GM19452 (cell line): ENCODE results near the gene AK8.

ENCODE experiments used
- ATAC-seq: cut with Tn5 transposase; IDR thresholded peaks from one replicate; pipeline ENCODE4 v1.9.1; 2021; ENCODE audit not compliant: unreplicated experiment

AK8 gene

GRCh38 chr9:132826621-132827365 is 51.3 kb downstream of the AK8 start:
- no peak for ATAC-seq

- no peak for ATAC-seq
These were observed 52.0 kb downstream of the AK8 start for GRCh38 chr9:132826131-132826530.

DNA sequence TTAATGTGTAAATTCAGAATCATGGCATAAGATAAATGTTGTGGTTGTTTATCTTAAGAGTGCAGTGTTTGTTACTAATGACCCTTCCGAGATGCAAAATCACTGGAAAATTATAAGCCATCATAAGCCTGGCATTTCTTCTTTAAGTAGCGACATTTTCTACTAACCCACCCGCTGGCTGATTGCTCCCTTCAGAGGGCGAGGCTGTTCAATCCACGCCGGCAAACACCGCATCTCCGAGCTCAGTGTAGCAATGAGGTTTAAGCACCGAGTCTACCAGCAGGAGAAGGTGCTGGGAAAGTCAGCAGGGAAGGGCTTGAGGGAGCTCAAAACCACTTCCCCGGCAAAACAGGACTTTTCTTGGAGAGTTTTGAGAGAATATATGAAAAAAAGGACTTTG is 52.7 kb downstream of the AK8 start:
- no peak for ATAC-seq

DNA sequence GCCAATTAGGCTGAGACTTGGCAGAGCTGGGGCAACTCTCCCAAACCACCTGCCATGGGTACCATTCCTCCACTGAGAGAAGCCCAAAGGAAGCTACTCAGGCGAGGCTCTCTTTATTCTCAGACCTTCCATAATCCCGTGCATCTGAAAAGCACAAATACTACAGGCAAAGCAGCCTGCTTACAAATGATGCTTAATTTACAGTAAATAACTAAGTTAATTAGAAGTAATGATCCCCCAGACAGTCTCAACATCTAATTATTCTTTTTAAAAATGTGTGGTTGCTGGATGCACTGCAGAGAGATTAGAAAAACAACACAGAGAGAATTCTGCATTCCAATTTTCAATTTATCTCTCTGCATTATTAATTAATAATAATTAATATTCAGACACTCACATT is 53.1 kb downstream of the AK8 start:
- no peak for ATAC-seq

DNA sequence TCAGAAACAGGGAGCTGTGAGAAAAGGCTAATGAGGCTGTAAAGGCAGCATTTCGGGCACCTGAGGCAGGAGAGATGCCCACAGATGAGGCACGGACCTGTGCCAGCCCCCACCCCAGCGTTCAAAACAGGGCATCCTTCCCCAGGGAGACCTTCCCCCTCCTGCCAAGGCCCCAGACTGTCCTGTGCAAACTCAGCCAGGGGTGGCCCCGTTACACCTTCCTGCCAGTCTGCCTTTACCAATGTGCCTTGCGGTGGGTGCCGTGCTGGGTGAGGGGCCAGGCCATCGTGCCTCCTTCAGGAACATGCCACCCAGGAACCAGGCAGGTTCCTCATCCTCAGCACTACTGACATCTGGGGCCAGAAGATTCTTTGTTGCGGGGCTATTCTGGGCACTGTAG is 53.9 kb downstream of the AK8 start:
- no peak for ATAC-seq

- ATAC-seq, result no peak
These were observed 54.5 kb downstream of the AK8 start for GRCh38 chr9:132823370-132824145.

- ATAC-seq, result no peak
These were observed 57.7 kb downstream of the AK8 start for GRCh38 chr9:132820169-132820944.

DNA sequence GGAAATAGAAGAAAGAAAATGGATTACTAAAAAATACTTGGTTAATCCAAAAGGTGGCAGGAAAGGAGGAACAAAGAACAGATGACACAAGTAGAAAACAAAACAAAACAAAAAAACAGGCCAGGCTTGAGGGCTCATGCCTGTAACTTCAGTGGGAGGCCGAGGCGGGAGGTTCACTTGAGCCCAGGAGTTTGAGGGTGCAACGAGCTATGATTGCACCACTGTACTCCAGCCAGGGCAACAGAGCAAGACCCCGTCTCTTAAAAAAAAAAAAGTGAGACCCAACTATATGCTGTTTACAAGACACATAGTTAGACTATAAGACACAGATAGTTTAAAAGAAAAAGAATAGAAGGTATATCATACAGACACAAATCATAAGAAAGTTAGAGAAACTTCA is 59.5 kb downstream of the AK8 start:
- ATAC-seq, result no peak

GRCh38 chr9:132814937-132815336 is 63.1 kb downstream of the AK8 start:
- no peak for ATAC-seq

GRCh38 chr9:132813115-132813771 is 64.8 kb downstream of the AK8 start:
- ATAC-seq, result no peak

DNA sequence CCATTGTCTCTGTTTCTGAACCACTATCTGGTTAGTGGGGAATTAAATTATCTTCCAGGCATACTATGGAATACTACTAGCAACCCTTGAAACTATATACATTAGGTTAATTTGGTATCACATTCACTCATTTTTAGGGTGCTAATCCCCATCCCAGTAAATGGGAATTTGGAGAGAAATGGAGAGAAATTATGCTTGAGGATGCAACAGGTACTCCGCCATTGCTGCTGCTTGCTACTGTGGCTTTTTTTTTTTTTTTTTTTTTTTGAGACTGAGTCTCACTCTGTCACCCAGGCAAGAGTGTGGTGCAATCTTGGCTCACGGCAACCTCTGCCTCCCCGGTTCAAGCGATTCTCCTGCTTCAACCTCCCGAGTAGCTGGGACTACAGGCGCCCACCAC is 66.1 kb downstream of the AK8 start:
- no peak for ATAC-seq

- ATAC-seq, result no peak
These were observed 67.8 kb downstream of the AK8 start for GRCh38 chr9:132810314-132810713.

DNA sequence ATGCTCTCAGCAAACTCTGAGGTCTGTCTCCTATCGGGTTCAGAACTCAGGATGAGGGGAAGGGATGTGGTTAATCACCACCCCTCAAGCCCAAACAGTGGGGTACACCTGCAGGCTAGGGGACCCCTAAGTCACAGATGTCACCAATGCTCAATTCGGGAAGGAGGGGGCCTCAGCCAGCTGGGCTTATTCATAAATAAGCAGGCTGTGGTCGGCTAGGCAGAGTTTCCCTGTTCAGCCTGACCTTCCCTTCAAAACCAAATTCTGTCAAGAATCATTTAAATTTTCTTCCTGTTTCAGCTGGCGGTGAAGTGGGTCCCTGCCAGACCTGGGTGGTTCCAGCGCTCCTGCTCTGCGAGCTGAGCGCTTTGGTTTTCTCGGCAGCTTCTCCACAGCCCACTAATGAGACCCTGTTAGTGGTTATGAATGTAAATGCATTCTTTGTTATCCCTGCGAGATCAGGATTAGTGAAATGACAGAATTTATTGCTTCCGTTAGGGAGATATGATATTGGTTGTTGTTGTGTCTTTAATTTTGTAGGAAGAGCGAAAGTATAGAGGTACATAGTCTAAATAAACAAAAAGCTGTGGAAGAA is 68.3 kb downstream of the AK8 start:
- no peak for ATAC-seq

DNA sequence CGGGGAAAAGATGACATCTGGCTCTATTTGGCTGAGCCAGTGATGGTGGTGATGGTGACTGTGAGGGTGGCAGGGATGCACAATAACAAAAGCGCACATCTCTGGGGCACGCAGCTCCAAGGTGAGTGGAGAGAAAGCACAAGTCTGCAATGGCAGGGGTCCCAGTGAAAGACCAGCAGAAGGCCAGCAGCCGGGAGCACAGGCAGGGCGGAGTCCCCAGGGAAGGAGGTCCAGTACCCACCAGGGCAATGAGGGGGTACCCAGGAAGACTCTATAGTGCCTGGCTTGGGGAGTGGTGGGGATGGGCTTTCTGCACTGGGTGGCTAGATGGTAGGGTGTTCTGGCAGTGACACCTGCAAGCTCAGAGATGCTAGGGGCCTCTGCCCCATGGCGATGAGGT is 69.4 kb downstream of the AK8 start:
- no peak for ATAC-seq

- no peak for ATAC-seq
These were observed 71.2 kb downstream of the AK8 start for GRCh38 chr9:132806723-132807421.

DNA sequence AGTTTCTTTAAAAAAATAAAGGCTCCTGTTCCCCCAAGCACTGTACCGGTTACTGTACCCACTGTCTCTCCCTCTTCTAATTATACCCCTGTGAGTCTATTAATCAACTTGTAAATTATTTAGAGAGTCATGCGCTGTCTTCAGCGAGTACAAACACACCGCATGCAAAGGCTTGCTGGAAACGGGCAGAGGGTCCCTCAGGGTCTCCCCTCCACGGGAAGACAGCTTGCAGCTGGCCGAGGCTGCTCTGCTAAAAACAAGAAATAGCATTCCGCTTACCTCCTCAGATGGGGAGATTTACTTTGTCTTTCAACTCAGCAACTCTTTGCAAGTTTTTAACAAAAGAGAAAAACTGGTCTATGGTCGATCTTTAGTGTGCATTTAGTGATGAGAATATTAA is 71.8 kb downstream of the AK8 start:
- no peak for ATAC-seq

GRCh38 chr9:132804576-132805295 is 73.3 kb downstream of the AK8 start:
- no peak for ATAC-seq

- no peak for ATAC-seq
These were observed 75.8 kb downstream of the AK8 start for GRCh38 chr9:132802121-132802795.

GRCh38 chr9:132801659-132802058 is 76.4 kb downstream of the AK8 start:
- no peak for ATAC-seq
